Activated CD8-positive, alpha-beta memory T cell treated with anti-CD3 and anti-CD28 coated beads, Interleukin-2, amount 50 U/mL, for 24 hours (primary cell): ENCODE results near the gene JPH4.
"Not testable (repeated sequence)": the region's sequence is repeated elsewhere in the genome, so short reads cannot be mapped to it uniquely, and the experiment has no call there.

Experiments used
- DNase-seq: peaks from one replicate; pipeline ENCODE4 v3.0.0-alpha.2; 2020; ENCODE audit errors: extremely low read depth

Gene JPH4

DNA sequence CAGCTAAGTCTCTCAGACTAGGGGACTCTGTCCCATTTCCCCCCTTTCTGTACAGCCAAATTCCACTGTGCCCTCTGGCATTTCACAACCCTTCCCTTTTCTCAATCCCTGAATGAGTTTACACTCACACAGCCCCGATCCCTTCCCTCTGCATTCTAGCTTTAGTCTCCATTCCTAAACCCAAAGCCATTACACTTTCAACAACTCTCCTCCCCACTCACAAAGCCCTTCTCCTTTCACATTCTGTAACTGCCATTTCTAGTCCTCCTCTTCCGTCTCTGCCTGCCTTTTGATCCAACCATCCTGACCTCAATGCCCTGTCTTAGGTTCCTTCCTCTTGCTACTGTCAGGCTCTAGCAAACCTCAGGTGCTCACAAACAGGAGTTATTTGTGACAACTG lies 30.7 kb downstream of the JPH4 start:
- no peak for DNase-seq

- no peak for DNase-seq
These were observed 32.0 kb downstream of the JPH4 start for GRCh38 chr14:23546450-23547035.

DNA sequence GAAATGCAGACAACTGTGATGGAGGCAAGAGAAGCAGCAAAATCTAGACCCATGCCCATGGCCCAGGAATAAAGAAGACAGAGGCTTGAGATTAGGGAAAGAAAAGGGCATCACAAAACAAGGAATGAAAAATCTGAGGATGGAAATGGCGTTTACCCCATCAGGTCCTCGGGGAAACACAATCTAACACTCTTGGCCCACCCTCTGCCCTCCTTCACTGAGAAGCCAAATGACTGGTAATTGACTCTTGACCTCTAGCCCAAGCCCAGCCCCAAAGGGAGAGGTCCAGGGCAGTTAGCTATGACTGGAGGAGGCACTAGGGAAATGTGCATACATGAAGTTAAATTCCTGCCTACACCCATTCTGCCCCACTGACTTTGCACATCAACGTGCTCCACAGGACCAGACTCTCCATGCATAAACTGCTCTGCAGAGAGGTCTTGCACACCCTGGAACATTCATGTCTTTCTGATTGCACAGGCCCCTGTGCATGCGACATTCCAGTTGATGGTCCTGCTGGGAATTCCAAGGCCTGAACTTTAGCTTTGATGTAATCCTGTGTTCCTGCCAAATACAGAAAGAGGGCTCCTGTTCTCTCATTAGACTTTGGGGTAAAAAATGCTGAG lies 32.7 kb downstream of the JPH4 start:
- DNase-seq: no peak

- DNase-seq: no peak
These were observed 33.8 kb downstream of the JPH4 start for GRCh38 chr14:23544511-23545447.

DNA sequence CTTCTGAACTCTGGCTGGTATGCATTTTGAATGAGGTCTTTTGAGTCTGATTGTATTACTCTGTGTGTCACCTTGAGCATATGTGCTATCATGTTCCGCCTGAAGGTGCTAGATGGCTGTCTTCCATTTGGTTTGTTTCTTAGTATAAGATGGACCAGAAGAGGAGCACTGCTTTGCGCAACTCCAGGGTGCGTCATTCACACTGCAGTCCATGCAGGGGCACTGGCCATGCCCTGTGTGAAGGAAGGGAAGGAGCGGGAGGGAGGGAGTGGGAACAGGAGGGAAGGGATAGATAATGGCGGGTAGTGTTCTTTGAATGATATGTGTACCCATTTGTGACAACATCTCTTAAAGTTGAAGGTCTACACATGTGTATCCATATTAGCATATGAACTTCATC lies 35.2 kb downstream of the JPH4 start:
- no peak for DNase-seq

DNA sequence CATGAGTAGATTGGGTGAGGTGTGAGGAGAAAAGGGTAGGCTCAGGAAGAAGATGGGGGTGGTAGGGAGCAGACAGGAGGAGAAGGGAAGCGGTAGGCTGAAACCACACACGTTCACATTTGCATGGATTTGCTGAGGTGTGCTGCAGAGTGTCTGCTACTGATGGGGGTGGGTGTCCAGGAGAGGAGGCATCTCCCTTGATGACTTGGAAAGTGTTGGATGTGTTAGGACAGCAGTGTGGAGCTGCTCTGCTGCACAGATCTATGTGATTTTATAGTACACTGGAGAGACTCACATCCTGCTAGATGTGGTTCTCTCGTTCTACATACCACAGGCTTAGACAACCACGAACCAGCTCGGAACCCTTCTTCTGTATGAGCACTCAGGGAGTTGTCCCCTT lies 36.3 kb downstream of the JPH4 start:
- no peak for DNase-seq

DNA sequence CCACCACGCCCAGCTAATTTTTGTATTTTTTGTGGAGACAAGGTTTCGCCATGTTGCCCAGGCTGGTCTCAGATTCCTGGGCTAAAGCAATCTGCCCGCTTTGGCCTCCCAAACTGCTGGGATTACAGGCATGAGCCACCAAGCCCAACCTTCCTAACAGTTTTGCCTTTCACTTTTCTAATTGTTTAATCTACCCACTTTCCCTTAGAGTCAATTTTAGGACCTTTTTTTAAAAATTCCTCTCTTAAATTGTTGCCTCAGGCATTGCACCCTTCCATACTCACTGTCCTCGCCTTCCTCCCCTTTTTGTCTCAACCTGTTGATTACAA lies 38.5 kb downstream of the JPH4 start:
- no peak for DNase-seq

- DNase-seq: no peak
These were observed 39.1 kb downstream of the JPH4 start for GRCh38 chr14:23539248-23540140.

GRCh38 chr14:23538785-23539184 lies 39.8 kb downstream of the JPH4 start:
- no peak for DNase-seq

DNA sequence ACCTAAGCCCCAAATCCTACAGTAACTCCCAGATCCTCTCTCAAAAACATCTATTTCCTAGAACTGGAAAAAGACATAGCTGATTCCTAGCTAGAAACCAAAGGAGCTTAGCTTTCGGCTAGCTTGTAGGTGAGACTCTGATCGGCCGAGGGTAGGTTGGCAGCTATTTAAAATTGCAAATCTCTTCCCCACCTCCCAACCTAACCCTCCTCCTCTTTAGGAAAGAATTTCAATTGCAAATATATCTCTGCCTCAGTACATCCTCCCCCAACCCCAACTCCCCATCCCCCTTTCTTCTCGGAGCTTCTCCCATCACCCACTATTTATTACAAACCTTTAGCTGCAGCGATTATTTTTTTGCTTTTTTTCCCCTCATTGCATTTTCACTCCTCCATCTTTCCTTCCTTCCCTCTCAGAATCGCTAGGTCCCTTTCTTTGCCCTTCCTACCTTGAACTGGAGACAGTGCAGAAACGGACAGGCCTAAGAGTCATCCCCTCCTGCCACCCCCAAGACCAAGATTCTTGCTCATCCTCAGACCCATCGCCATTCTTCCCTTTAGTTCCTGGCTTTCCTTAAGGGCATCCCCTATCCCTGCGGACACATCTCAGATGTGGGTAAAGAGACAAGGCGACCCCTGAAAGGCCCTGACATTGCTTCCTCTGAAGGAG lies 40.4 kb downstream of the JPH4 start:
- no peak for DNase-seq

DNA sequence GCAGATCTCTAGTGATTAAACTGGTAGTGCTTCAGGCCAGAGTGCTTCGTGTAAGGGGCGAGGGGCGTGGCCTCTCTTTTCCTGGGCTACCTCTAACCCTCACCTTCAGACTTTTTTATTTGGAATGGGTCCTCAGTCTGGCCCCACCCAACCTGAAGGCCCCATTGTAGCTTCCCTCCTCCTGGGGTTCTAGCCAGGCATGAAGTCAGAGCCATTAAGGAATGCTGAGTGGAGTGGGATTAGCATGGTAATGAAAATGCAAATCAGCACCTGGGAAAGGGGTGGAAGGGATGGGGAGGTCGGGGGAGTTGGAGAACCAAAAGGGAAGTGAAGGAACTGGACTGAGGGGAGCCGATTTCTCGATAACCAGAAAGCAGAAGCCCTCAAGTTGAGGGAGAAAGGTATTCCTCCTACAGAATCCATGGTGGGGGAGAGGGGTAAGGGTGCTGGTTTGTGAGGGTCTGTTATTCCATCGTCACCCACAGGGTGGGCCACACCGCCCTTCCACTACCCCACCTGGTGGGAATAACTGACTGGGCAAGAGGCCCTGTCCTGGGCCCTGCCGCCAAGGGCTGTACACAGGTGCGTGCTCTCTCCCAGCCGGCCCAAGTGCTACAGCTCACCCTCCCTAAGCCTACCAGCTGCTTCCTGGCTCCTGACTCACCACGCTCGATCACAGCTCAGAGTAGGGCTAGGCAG lies 41.1 kb downstream of the JPH4 start:
- DNase-seq: no peak

GRCh38 chr14:23536906-23537305 lies 41.7 kb downstream of the JPH4 start:
- not testable (repeated sequence) for DNase-seq

DNA sequence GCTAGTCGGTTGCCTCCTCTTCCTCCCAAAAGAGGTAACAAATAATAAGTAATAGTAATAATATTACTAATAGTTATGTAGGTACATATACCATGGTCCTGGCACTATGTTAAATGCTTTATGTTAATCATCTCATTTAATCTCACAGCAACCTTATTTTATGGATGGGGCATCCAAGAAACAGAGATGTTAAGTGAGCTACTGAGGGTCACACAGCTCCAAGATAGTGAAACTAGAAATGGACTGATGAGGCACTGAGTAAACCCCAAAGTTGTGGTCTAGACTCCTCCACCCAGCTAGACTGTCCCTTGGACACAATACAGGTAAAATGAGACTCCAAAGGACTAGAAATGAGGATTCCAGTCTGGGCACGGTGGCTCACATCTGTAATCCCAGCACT lies 42.1 kb downstream of the JPH4 start:
- no peak for DNase-seq

DNA sequence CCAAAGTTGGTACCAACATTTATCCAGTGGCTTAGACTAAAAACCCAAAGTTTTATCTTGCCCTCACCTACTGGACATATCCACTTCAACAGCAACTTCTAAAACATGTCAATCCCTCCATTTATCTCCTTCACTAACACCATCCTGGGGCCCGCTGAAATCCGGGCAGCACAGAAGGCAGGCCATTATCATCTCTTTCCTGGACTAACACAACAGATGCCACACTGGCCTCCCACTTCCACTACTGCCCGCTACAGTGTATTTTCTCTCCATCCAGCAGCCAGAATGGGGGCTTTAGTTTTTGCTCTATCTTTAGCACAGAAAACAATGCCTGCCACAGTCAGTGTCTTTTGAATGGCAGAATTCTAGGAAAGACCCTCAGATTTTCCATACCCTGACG lies 42.6 kb downstream of the JPH4 start:
- DNase-seq: no peak

DNA sequence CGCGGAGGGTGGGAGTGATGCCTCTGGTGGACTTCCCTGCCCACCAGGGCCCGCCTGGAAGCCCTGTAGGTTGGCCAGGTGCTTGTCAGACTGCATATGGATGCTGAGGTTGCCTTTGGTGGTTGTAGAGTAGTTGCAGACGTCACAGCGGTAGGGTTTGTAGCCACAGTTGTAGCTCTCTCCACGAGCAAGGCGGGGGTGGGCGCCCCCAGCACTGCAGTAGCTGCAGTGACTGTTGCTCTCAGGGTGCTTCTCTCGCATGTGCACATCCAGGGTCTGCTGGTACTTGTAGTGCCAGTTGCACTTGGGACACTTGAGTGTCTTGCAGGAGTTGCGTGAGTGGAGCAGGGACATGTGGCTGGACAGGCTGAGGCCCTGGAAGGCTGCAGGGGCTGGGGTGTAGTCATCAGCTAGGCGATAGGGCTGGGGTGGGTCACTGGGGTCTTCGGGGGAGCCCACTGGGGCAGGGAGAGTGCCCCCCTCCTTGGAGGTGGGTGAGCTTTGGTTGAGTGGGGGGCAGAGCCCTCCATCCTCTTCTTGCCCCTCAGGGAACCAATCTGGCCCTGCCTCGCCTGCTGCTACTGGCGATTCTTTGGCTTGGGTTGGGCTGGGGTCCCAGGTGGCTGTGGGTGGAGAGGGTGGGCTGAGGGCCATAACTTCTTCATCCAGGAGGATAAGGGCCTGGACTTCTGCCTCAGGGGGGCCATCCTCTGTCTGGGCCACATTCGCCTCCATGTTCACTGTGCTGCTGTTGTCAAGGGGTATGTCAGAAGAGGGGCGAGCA lies 44.7 kb downstream of the JPH4 start:
- DNase-seq: no peak

GRCh38 chr14:23532658-23533057 lies 45.9 kb downstream of the JPH4 start:
- no peak for DNase-seq

GRCh38 chr14:23531391-23531790 lies 47.2 kb downstream of the JPH4 start:
- no peak for DNase-seq

- DNase-seq: no peak
These were observed 48.1 kb downstream of the JPH4 start for GRCh38 chr14:23530375-23531055.

- DNase-seq: no peak
These were observed 49.6 kb downstream of the JPH4 start for GRCh38 chr14:23529016-23529415.
